Neural cell (in vitro differentiated cells): ENCODE results near the gene HHIP. TPM values are rescaled to one million over a fixed set of nuclear protein-coding genes. Genes with fewer than 3 reads are reported as not detected.

Experiments
- H2AFZ ChIP-seq: fragments of 200-600, 300-800 bp; sonication (generic), shearing (Covaris generic); 2 replicates; pipeline ENCODE4 v1.6.0; 2014; ENCODE audit warnings: low read depth, mild to moderate bottlenecking, antibody characterized with exemption, low read length, moderate library complexity
- H3F3A ChIP-seq: fragments of 200-600 bp; shearing (Covaris generic); 2 replicates; pipeline ENCODE4 v1.6.1; 2016; ENCODE audit warnings: mild to moderate bottlenecking, moderate library complexity, mixed read lengths, antibody characterized with exemption, low read length; ENCODE audit not compliant: insufficient read depth, poor library complexity, severe bottlenecking
- H3K27ac ChIP-seq: fragments of 200-600, 300-800 bp; sonication (generic), shearing (Covaris generic); 2 replicates; pipeline ENCODE4 v1.5.1; 2014; ENCODE audit warnings: mild to moderate bottlenecking, low read length, moderate library complexity
- H3K27me3 ChIP-seq: fragments of 300-800, 200-600 bp; sonication (generic), shearing (Covaris generic); 2 replicates; pipeline ENCODE4 v1.6.0; 2014; ENCODE audit warnings: mild to moderate bottlenecking, low read depth, low read length, moderate library complexity; ENCODE audit not compliant: insufficient read depth
- H3K36me3 ChIP-seq: fragments of 300-800, 200-600 bp; sonication (generic), shearing (Covaris generic); 2 replicates; pipeline ENCODE4 v1.5.1; 2014; ENCODE audit warnings: mild to moderate bottlenecking, antibody characterized with exemption, low read length, moderate library complexity; ENCODE audit not compliant: insufficient read depth
- H3K4me2 ChIP-seq: fragments of 300-800, 200-600 bp; sonication (generic), shearing (Covaris generic); 2 replicates; pipeline ENCODE4 v1.6.0; 2014; ENCODE audit warnings: mild to moderate bottlenecking, low read length
- H3K4me3 ChIP-seq: fragments of 300-800, 200-600 bp; sonication (generic), shearing (Covaris generic); 2 replicates; pipeline ENCODE4 v1.5.1; 2014; ENCODE audit warnings: mild to moderate bottlenecking, low read length, moderate library complexity
- H3K79me2 ChIP-seq: fragments of 200-600 bp; shearing (Covaris generic); replicated peaks from 2 replicates; pipeline ENCODE4 v1.6.0; 2014; ENCODE audit warnings: mild to moderate bottlenecking, low read length, moderate library complexity; ENCODE audit not compliant: insufficient read depth
- H3K9ac ChIP-seq: fragments of 300-800, 200-600 bp; sonication (generic), shearing (Covaris generic); 2 replicates; pipeline ENCODE4 v1.6.1; 2016; ENCODE audit warnings: mild to moderate bottlenecking, low read length, mixed read lengths
- H3K9me2 ChIP-seq: fragments of 200-600 bp; shearing (Covaris generic); 2 replicates; pipeline ENCODE4 v1.6.1; 2016; ENCODE audit warnings: mild to moderate bottlenecking, low read length, mixed read lengths; ENCODE audit not compliant: insufficient read depth
- H3K9me3 ChIP-seq: fragments of 200-600, 300-800 bp; sonication (generic), shearing (Covaris generic); 2 replicates; pipeline ENCODE4 v1.6.1; 2016; ENCODE audit warnings: mild to moderate bottlenecking, mixed run types, low read length, moderate library complexity, mixed read lengths
- H4K20me1 ChIP-seq: fragments of 200-600 bp; shearing (Covaris generic); 2 replicates; pipeline ENCODE4 v1.6.1; 2016; ENCODE audit warnings: mild to moderate bottlenecking, mixed run types; ENCODE audit not compliant: insufficient read depth
- EP300 ChIP-seq: fragments of 450-650 bp; conservative IDR thresholded peaks from 2 replicates; pipeline ENCODE4 v1.6.1; 2014; ENCODE audit warnings: antibody characterized with exemption, mild to moderate bottlenecking, moderate library complexity; ENCODE audit not compliant: poor library complexity, severe bottlenecking
- EZH2 ChIP-seq: fragments of 200-600, 300-800 bp; shearing (Covaris generic), sonication (generic); IDR thresholded peaks from 2 replicates; pipeline ENCODE4 v1.6.1; 2014; ENCODE audit warnings: antibody characterized with exemption, low read length, borderline replicate concordance, mild to moderate bottlenecking; ENCODE audit not compliant: insufficient read depth, poor library complexity, severe bottlenecking
- MXI1 ChIP-seq: fragments of 450-650 bp; conservative IDR thresholded peaks from 2 replicates; pipeline ENCODE4 v1.6.1; 2014; ENCODE audit warnings: antibody characterized with exemption, mild to moderate bottlenecking; ENCODE audit not compliant: poor library complexity, severe bottlenecking
- POLR2AphosphoS5 ChIP-seq: IDR thresholded peaks from 2 replicates; pipeline ENCODE4 v1.6.1; 2012
- RAD21 ChIP-seq: fragments of 450-650 bp; conservative IDR thresholded peaks from 2 replicates; pipeline ENCODE4 v1.6.1; 2014; ENCODE audit warnings: antibody characterized with exemption, mild to moderate bottlenecking, moderate library complexity
- REST ChIP-seq: IDR thresholded peaks from 2 replicates; pipeline ENCODE4 v1.6.1; 2012; ENCODE audit warnings: borderline replicate concordance
- SMC3 ChIP-seq: fragments of 450-650 bp; conservative IDR thresholded peaks from 2 replicates; pipeline ENCODE4 v1.6.1; 2014; ENCODE audit warnings: antibody characterized with exemption, mild to moderate bottlenecking, moderate library complexity; ENCODE audit not compliant: poor library complexity
- TAF1 ChIP-seq: IDR thresholded peaks from 2 replicates; pipeline ENCODE4 v1.6.1; 2012; ENCODE audit warnings: low read depth
- polyA plus RNA-seq: library from polyadenylated mRNA; depleted of rRNA; stranded (reverse); fragments of >200 nt; gene quantifications from 2 replicates; pipeline ENCODE4 v1.2.3, GENCODE V29; 2014
- TF ChIP-seq, protein P1 (sequence below): fragments of 450-650 bp; IDR thresholded peaks from 2 replicates; pipeline ENCODE4 v1.5.1; 2014; ENCODE audit warnings: antibody characterized with exemption, mild to moderate bottlenecking, moderate library complexity; ENCODE audit not compliant: poor library complexity, severe bottlenecking

Gene HHIP
- polyA plus RNA-seq, 1 donor from 2014 or later: not detected

GRCh38 chr4:144696376-144696775, 50.4 kb downstream of the HHIP start:
- no peak overlapping the region for H3K27ac ChIP-seq
- TF ChIP-seq RAD21 (no peak), REST (no peak), SMC3 (no peak), POLR2AphosphoS5 (no peak), EZH2 (no peak), EP300 (no peak), TAF1 (no peak), MXI1 (no peak)
- TF ChIP-seq, protein P1, sequence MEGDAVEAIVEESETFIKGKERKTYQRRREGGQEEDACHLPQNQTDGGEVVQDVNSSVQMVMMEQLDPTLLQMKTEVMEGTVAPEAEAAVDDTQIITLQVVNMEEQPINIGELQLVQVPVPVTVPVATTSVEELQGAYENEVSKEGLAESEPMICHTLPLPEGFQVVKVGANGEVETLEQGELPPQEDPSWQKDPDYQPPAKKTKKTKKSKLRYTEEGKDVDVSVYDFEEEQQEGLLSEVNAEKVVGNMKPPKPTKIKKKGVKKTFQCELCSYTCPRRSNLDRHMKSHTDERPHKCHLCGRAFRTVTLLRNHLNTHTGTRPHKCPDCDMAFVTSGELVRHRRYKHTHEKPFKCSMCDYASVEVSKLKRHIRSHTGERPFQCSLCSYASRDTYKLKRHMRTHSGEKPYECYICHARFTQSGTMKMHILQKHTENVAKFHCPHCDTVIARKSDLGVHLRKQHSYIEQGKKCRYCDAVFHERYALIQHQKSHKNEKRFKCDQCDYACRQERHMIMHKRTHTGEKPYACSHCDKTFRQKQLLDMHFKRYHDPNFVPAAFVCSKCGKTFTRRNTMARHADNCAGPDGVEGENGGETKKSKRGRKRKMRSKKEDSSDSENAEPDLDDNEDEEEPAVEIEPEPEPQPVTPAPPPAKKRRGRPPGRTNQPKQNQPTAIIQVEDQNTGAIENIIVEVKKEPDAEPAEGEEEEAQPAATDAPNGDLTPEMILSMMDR: no peak

DNA sequence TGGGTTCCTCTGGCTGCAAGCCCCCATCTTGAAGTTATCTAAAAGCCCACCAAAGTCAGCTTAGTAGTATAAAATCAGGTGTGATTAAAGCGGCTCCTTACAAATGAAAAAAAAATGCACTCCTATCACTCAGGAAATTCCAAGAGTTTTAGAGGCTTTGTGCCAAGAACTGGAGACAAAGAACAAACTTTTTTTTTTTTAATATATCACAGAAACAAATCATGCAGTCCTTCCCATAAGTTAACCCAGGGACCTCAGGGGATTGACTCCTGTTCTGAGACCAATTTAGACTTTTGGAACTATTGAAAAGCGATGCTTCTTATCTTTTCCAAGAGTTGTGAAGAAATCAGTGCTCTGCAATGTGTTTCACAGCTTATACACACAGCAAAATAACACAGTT, 53.6 kb downstream of the HHIP start:
- Histone ChIP-seq H3K27ac (no peak overlapping the region), H3K4me2 (no peak overlapping the region), H2AFZ (no peak overlapping the region)

More at GRCh38 chr4:144696376-144696775, 50.4 kb downstream of the HHIP start:
- H3K9me2 ChIP-seq: no peaks in the 10 kb centered on the region
- no peaks in the 10 kb centered on the region for H3F3A ChIP-seq
- H3K9ac ChIP-seq: no peak overlapping the region
- H3K27me3 ChIP-seq: no peaks in the 10 kb centered on the region
- no peak overlapping the region for H3K4me2 ChIP-seq
- H3K79me2 ChIP-seq: no peaks in the 10 kb centered on the region
- no peaks in the 10 kb centered on the region for H3K36me3 ChIP-seq
- no peaks in the 10 kb centered on the region for H4K20me1 ChIP-seq
- no peak overlapping the region for H3K4me3 ChIP-seq
- no peaks in the 10 kb centered on the region for H3K9me3 ChIP-seq
- no peak overlapping the region for H2AFZ ChIP-seq

More for the DNA sequence above, 53.6 kb downstream of the HHIP start:
- no peak for TF ChIP-seq EZH2
- no peak for TF ChIP-seq EP300
- no peak for TF ChIP-seq MXI1
- no peaks in the 10 kb centered on the region for H3K9me2 ChIP-seq
- H3K79me2 ChIP-seq: no peaks in the 10 kb centered on the region
- H4K20me1 ChIP-seq: no peaks in the 10 kb centered on the region
- no peaks in the 10 kb centered on the region for H3K27me3 ChIP-seq
- H3K9ac ChIP-seq: no peak overlapping the region
- H3K36me3 ChIP-seq: no peaks in the 10 kb centered on the region
- no peaks in the 10 kb centered on the region for H3K9me3 ChIP-seq
- no peak overlapping the region for H3K4me3 ChIP-seq
- H3F3A ChIP-seq: no peaks in the 10 kb centered on the region
